Thyroid gland (tissue), 4 donors: Measurements from ENCODE around the gene HLA-DQB2. TPM values are rescaled to one million over a fixed set of nuclear protein-coding genes. Genes with fewer than 3 reads are reported as not detected.

ENCODE experiments used
- DNase-seq, 2 donors: peaks; one replicate each; pipeline ENCODE4 v3.0.0-alpha.2; 2019
- H3K27ac ChIP-seq, 3 donors: fragments of 200-600 bp; sonication (generic); 1 replicate in 2 of 3; 2 replicates in 1 of 3; pipeline ENCODE4 v1.5.1; 2016 to 2019; ENCODE audit warnings: mild to moderate bottlenecking in 1 of 3, moderate library complexity in 1 of 3
- H3K27me3 ChIP-seq: fragments of 200-600 bp; sonication (generic); one replicate; pipeline ENCODE4 v1.5.1; 2019
- H3K36me3 ChIP-seq, 2 donors: fragments of 200-600 bp; sonication (generic); one replicate each; pipeline ENCODE4 v1.5.1; 2016 to 2019
- H3K4me1 ChIP-seq, 2 donors: fragments of 200-600 bp; sonication (generic); one replicate each; pipeline ENCODE4 v1.5.1; 2017 to 2019
- H3K4me3 ChIP-seq, 3 donors: fragments of 200-600 bp; sonication (generic); replicated peaks in 1 of 3; 1 replicate in 2 of 3; 2 replicates in 1 of 3; pipeline ENCODE4 v1.5.1; 2016; ENCODE audit warnings: mild to moderate bottlenecking in 1 of 3
- H3K9me3 ChIP-seq: fragments of 200-600 bp; sonication (generic); one replicate; pipeline ENCODE4 v1.5.1; 2017
- POLR2A ChIP-seq, 2 donors: fragments of 450-650 bp; IDR thresholded peaks; one replicate each; pipeline ENCODE4 v1.6.1; 2017; ENCODE audit warnings: antibody characterized with exemption in 2 of 2, mild to moderate bottlenecking in 2 of 2, moderate library complexity in 1 of 2
- WGBS, 2 donors: methylation state at CpG; one replicate each; pipeline ENCODE4 v1.1.5; 2017; 5-methylcytosine and 5-hydroxymethylcytosine counted together
- intact Hi-C: fragments of 100-400 bp; cut with DNase I; formaldehyde crosslinking; loops from one replicate; pipeline ENCODE4 v1.15.1; 2023
- total RNA-seq, 4 donors: library from RNA; depleted of rRNA; stranded (reverse); fragments of >200 nt; gene quantifications; one replicate each; pipeline ENCODE4 v1.2.3, GENCODE V29; 2016
- TF ChIP-seq, protein P1 (sequence below), 6 experiments: fragments of 200-600 bp in 3 of 6; fragments of 450-650 bp in 3 of 6; sonication (generic) in 3 of 6; IDR thresholded peaks; one replicate each; pipeline ENCODE4 v1.5.1; 2016 to 2019; ENCODE audit warnings: antibody characterized with exemption in 6 of 6, mild to moderate bottlenecking in 2 of 6, inconsistent platforms in 1 of 6, moderate library complexity in 1 of 6

The HLA-DQB2 gene
- total RNA-seq, 4 donors from 2014 or later: 0.22 to 2.6 TPM; not detected in 2

DNA sequence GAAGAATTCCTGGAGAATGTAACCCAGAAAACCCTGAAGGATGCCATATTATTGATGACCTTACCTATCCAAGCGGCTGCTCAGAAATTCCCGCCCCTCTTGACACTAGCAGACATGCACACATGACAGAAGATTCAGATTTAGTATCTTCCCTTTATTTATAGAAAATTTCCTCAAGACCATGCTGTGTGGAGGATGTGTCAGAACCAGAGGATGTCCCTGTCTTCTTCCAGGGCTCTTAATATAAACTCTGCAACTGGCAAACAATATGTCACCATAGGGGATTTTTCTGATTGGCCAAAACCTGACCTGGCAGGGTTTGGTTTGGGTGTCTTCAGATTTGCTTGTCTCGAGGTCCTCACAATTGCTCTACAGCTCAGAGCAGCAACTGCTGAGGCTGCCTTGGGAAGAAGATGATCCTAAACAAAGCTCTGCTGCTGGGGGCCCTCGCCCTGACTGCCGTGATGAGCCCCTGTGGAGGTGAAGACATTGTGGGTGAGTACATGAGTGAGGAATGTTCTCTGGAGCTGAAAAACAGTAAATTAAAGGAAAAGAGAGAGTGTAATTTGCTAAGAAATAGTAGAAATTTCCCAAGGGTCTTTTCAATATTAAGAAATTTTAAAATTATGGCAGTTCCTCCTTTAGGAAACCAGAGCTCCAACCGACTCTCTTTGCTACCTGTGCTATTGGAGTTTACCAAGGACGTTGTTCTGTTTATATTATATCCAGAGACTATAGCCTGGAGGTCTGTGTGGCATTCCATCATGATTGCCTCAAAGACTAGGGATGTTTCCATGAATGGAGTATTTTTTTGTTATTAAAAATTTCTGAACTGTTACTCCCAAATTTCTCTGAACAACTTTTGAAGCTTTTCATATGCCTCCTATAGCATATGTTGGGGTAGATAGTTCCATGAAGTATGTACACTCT lies 22.0 kb downstream of the HLA-DQB2 start, which contains the start of gene HLA-DQA2:
Gene HLA-DQA2, plus strand, starts transcription at position 361 of the 930 bp plus-strand sequence. Its CDS starts 53 bp downstream, at position 414.
- 81 to 82% methylated on average over 7 of the region's 7 CpGs for WGBS, 2 donors
- no peak for DNase-seq
- no peaks in the 10 kb centered on the region for H3K9me3 ChIP-seq
- intact Hi-C loops: loop anchor here (10.0 kb wide), 1 partner anchor 96 kb away; no protein-coding TSS in a partner anchor
- H3K4me3 ChIP-seq: no peak within 1 kb of the TSS
- no peaks in the 10 kb centered on the region for H3K4me1 ChIP-seq
- H3K27ac ChIP-seq: no peak within 1 kb of the TSS
- H3K36me3 ChIP-seq: no peaks in the 10 kb centered on the region
- TF ChIP-seq, protein P1, sequence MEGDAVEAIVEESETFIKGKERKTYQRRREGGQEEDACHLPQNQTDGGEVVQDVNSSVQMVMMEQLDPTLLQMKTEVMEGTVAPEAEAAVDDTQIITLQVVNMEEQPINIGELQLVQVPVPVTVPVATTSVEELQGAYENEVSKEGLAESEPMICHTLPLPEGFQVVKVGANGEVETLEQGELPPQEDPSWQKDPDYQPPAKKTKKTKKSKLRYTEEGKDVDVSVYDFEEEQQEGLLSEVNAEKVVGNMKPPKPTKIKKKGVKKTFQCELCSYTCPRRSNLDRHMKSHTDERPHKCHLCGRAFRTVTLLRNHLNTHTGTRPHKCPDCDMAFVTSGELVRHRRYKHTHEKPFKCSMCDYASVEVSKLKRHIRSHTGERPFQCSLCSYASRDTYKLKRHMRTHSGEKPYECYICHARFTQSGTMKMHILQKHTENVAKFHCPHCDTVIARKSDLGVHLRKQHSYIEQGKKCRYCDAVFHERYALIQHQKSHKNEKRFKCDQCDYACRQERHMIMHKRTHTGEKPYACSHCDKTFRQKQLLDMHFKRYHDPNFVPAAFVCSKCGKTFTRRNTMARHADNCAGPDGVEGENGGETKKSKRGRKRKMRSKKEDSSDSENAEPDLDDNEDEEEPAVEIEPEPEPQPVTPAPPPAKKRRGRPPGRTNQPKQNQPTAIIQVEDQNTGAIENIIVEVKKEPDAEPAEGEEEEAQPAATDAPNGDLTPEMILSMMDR (IDR thresholded peaks at IDR 0.05): no peak
- no peak for TF ChIP-seq POLR2A (IDR thresholded peaks at IDR 0.05)
- no peaks in the 10 kb centered on the region for H3K27me3 ChIP-seq

DNA sequence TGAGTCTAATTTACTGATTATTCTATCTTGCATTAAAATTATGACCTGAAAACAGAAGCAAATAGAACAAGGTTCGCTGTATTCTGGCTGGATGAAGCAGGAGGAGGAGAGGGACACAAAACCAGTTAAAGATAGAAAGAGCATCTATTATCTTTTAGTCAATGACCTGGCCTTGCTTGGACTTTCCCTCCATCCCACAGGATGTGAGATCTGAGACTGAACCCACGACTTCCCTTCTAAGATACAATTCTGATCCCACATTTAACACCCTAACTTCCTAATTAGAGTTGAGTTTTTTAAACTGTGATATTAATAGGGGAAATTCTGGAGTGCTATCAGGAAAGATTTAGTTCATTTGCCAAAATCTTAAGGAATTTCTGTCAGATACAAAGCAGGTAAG lies 25.2 kb downstream of the HLA-DQB2 start:
- 54 to 57% methylated on average over 2 of the region's 2 CpGs for WGBS, 2 donors
- Histone ChIP-seq H3K27ac (no peak overlapping the region), H3K4me1 (no peaks in the 10 kb centered on the region), H3K27me3 (no peaks in the 10 kb centered on the region), H3K9me3 (no peaks in the 10 kb centered on the region), H3K36me3 (no peaks in the 10 kb centered on the region), H3K4me3 (no peak overlapping the region)
- no peak for DNase-seq
- intact Hi-C loops: no loop called here
- TF ChIP-seq, protein P1 (IDR thresholded peaks at IDR 0.05): no peak
- TF ChIP-seq POLR2A (IDR thresholded peaks at IDR 0.05): no peak

DNA sequence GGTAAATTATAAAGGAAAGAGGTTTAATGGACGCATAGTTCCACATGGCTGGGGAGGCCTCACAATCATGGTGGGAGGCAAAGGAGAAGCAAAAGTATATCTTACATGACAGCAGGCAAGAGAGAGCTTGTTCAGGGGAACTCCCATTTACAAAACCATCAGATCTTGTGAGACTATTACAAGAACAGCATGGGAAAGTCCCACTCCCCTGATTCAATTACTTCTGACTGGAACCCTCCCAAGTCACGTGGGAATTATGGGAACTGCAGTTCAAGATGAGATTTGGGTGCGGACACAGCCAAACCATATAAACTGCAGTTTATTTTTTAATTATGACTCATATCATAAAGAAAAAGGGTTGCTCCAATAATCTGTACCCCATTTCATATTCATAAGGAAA lies 44.5 kb downstream of the HLA-DQB2 start:
- no peaks in the 10 kb centered on the region for H3K9me3 ChIP-seq
- no peaks in the 10 kb centered on the region for H3K36me3 ChIP-seq
- intact Hi-C loops: no loop called here
- DNase-seq: no peak
- no peaks in the 10 kb centered on the region for H3K27me3 ChIP-seq
- no peak overlapping the region for H3K4me3 ChIP-seq
- H3K4me1 ChIP-seq: no peaks in the 10 kb centered on the region
- no peak overlapping the region for H3K27ac ChIP-seq
- 65 to 73% methylated on average over 3 of the region's 3 CpGs for WGBS, 2 donors
- TF ChIP-seq, protein P1 (IDR thresholded peaks at IDR 0.05): no peak
- no peak for TF ChIP-seq POLR2A (IDR thresholded peaks at IDR 0.05)

GRCh38 chr6:32716396-32716795 lies 46.9 kb downstream of the HLA-DQB2 start:
- intact Hi-C loops: no loop called here
- no peak for DNase-seq
- Histone ChIP-seq H3K36me3 (no peaks in the 10 kb centered on the region), H3K4me3 (no peak overlapping the region), H3K4me1 (no peaks in the 10 kb centered on the region), H3K27ac (no peak overlapping the region), H3K27me3 (no peaks in the 10 kb centered on the region), H3K9me3 (no peaks in the 10 kb centered on the region)
- 90 to 93% methylated on average over 3 of the region's 3 CpGs for WGBS, 2 donors
- TF ChIP-seq POLR2A (IDR thresholded peaks at IDR 0.05): no peak
- TF ChIP-seq, protein P1 (IDR thresholded peaks at IDR 0.05): no peak

- TF ChIP-seq, protein P1 (IDR thresholded peaks at IDR 0.05): no peak
- TF ChIP-seq POLR2A (IDR thresholded peaks at IDR 0.05): no peak
- intact Hi-C loops: no loop called here
- H3K4me1 ChIP-seq: no peaks in the 10 kb centered on the region
- no peaks in the 10 kb centered on the region for H3K27me3 ChIP-seq
- H3K27ac ChIP-seq: no peak overlapping the region
- H3K4me3 ChIP-seq: no peak overlapping the region
- DNase-seq: no peak
- H3K36me3 ChIP-seq: no peaks in the 10 kb centered on the region
- H3K9me3 ChIP-seq: no peaks in the 10 kb centered on the region
Measured at GRCh38 chr6:32713241-32713640, 50.1 kb downstream of the HLA-DQB2 start.
